Nephron (organoid): ENCODE results near the gene CNGA3.
"Not testable (repeated sequence)": the region's sequence is repeated elsewhere in the genome, so short reads cannot be mapped to it uniquely, and the experiment has no call there.

Experiments used
- H3K27ac Mint-ChIP-seq, 3 experiments: 2 replicates each; pipeline ENCODE4 v1.8.0; 2020; ENCODE audit warnings: mixed read lengths in 3 of 3, mild to moderate bottlenecking in 2 of 3, moderate library complexity in 1 of 3
- H3K27me3 Mint-ChIP-seq: 2 replicates; pipeline ENCODE4 v1.8.0; 2021; ENCODE audit warnings: low read depth, mild to moderate bottlenecking, moderate library complexity, mixed read lengths
- H3K36me3 Mint-ChIP-seq: 2 replicates; pipeline ENCODE4 v1.8.0; 2020; ENCODE audit warnings: low read depth, mixed read lengths
- H3K4me1 Mint-ChIP-seq: 2 replicates; pipeline ENCODE4 v1.8.0; 2020; ENCODE audit warnings: mixed read lengths
- H3K4me3 Mint-ChIP-seq, 3 experiments: 2 replicates each; pipeline ENCODE4 v1.8.0; 2020; ENCODE audit warnings: mild to moderate bottlenecking in 3 of 3, mixed read lengths in 3 of 3, moderate library complexity in 2 of 3
- H3K9me3 Mint-ChIP-seq: 2 replicates; pipeline ENCODE4 v1.8.0; 2020; ENCODE audit warnings: mixed read lengths
- TF ChIP-seq, protein P1 (sequence below), 3 experiments: fragments of 200-600 bp; sonication (generic); IDR thresholded peaks; one replicate each; pipeline ENCODE4 v1.5.0; 2021; ENCODE audit warnings: antibody characterized with exemption in 3 of 3; ENCODE audit not compliant: unreplicated experiment in 3 of 3

Gene CNGA3

DNA sequence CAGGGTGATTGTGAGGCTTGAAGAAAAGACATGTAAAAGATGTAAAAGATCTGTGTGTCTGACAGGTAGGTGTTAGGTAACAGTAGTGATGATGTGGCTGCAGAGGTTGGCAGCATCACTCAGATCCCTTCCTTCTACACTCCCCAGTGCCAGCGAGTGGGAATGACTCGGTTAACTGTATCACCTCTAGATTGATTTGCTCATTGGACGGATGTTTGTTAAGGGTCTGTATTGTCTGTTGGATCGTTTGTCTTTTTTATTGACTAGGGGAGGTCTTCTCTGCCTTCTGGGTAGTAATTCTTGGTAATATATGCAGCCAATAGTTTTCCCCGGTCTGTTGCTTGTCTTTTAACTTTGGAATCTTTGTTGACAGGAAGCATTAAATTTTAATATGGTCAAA, 44.8 kb upstream of the CNGA3 start:
- no peaks in the 10 kb centered on the region for H3K9me3 Mint-ChIP-seq
- TF ChIP-seq, protein P1, sequence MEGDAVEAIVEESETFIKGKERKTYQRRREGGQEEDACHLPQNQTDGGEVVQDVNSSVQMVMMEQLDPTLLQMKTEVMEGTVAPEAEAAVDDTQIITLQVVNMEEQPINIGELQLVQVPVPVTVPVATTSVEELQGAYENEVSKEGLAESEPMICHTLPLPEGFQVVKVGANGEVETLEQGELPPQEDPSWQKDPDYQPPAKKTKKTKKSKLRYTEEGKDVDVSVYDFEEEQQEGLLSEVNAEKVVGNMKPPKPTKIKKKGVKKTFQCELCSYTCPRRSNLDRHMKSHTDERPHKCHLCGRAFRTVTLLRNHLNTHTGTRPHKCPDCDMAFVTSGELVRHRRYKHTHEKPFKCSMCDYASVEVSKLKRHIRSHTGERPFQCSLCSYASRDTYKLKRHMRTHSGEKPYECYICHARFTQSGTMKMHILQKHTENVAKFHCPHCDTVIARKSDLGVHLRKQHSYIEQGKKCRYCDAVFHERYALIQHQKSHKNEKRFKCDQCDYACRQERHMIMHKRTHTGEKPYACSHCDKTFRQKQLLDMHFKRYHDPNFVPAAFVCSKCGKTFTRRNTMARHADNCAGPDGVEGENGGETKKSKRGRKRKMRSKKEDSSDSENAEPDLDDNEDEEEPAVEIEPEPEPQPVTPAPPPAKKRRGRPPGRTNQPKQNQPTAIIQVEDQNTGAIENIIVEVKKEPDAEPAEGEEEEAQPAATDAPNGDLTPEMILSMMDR (IDR thresholded peaks at IDR 0.05; ENCODE audit: unreplicated experiment in 3 of 3), result no peak
- no peak overlapping the region for H3K27ac Mint-ChIP-seq
- H3K36me3 Mint-ChIP-seq, result no peaks in the 10 kb centered on the region
- H3K27me3 Mint-ChIP-seq, result peaks cover 48% of the 10 kb centered on the region
- H3K4me3 Mint-ChIP-seq, result no peak overlapping the region
- H3K4me1 Mint-ChIP-seq, result no peaks in the 10 kb centered on the region

DNA sequence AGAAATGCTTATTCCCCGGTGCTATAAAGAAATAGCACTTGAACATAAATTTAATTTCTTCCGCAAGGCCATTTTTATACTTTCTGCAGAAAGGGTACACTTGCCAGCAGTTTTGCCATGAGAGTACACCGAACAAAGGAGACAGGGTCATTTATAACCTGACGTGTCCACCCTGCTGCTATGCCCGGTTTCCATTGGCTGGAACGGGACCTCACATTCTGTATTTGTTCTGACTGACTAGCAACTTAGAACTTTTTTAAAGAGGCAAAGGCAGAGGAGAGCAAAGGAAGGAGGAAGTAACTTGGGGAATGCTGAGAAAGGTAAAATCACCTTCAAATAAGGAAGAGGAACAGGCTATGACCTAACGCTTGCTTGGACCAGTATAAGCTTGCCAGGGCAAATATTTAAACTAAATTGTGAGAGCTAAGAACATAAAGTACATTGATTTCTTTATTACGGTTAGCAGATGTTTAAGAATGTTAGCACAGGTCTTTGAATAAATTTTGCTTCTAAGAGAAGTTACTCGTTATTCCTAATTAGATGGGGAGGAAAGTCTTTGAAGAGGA, 39.0 kb upstream of the CNGA3 start:
- not testable (repeated sequence) for H3K4me1 Mint-ChIP-seq, H3K36me3 Mint-ChIP-seq, H3K9me3 Mint-ChIP-seq, H3K4me3 Mint-ChIP-seq
- Mint-ChIP-seq H3K27ac (peak overlapping the region in 1 of 3 experiments; percentile 27), H3K27me3 (peaks cover 46% of the 10 kb centered on the region)

DNA sequence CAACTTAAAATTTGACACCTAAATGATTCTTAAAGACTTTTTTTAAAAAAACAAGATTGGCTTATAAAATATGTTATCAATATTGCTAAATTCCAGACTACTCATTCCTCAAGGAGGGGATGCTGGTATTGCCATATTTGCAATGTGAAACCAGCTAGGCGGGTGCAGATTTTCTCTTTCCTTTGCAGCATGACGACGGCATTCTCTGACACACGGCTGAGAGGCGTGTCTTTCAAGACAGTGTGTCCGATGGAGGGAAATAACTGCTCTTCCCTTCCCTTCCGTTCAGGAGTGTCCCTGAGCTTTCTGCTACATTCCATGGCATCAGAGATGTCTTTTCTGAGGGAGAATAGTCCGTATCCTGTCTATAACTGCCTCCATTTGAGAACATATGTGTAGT, 38.2 kb upstream of the CNGA3 start:
- TF ChIP-seq, protein P1 (IDR thresholded peaks at IDR 0.05; ENCODE audit: unreplicated experiment in 3 of 3), result no peak
- H3K27me3 Mint-ChIP-seq, result peaks cover 38% of the 10 kb centered on the region
- H3K9me3 Mint-ChIP-seq, result no peaks in the 10 kb centered on the region
- H3K4me1 Mint-ChIP-seq, result no peaks in the 10 kb centered on the region
- no peak overlapping the region for H3K4me3 Mint-ChIP-seq
- no peaks in the 10 kb centered on the region for H3K36me3 Mint-ChIP-seq
- H3K27ac Mint-ChIP-seq, result no peak overlapping the region

DNA sequence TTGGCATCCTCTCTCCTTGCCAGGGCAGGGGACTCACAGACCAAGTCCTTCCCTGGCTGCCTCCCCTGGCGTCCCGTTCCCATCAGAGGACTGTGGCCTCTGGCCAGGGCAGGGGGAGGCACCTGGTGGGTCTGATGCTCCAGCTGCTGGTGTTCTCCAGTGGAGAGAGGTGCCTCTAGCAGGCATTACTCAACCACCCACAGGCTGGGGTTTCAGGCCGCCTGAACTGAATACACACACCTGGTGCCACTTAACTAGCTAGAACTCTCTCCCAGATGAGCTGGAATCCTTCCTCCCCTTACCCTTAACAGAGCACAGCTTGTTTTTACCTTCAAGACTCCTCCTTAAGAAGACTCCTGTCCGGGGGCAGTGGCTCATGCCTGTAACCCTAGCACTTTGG, 37.7 kb upstream of the CNGA3 start:
- Mint-ChIP-seq H3K9me3 (no peaks in the 10 kb centered on the region), H3K4me1 (no peaks in the 10 kb centered on the region), H3K4me3 (no peak overlapping the region), H3K27me3 (peaks cover 35% of the 10 kb centered on the region), H3K36me3 (no peaks in the 10 kb centered on the region), H3K27ac (no peak overlapping the region)
- TF ChIP-seq, protein P1 (IDR thresholded peaks at IDR 0.05; ENCODE audit: unreplicated experiment in 3 of 3), result no peak

DNA sequence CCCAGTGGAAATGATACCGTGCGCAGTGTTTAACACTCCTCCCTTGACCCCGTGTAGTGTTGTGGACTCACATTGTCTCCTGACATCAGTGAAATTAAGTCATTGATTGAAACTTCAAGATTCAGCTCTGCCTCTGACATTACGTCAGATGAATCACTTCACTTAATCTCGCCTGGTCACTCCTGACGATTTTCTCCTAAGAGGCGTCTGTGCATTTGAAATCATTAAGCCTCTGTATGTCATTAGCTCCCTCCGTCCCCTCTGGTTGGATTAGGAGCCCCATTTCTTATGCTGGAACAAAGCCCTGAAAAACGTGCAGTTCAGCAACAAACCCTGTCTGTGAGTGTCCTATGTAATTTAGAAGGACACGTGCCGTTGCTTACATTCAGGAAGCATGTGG, 36.7 kb upstream of the CNGA3 start:
- H3K9me3 Mint-ChIP-seq, result no peaks in the 10 kb centered on the region
- no peaks in the 10 kb centered on the region for H3K36me3 Mint-ChIP-seq
- H3K4me3 Mint-ChIP-seq, result no peak overlapping the region

DNA sequence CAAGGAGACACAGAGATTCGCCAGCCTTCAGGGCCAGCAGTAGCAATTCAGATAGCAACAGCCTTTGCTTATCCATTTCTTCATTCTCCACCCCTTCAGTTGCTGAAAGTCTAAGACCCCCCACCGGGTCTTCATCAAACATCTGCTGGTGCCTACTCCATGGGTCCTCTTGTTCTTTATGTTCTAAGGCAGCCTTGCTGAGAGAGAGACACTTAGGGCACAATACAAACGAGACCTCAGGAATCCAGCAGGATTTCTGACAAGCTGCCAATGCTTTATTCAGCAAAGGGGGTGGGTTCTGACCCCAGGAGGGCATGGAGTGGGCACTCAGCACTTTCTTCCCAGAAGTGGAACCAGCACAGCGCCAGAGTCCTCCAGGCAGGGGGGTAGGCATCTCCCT, 36.2 kb upstream of the CNGA3 start:
- TF ChIP-seq, protein P1 (IDR thresholded peaks at IDR 0.05; ENCODE audit: unreplicated experiment in 3 of 3), result no peak
- H3K27me3 Mint-ChIP-seq, result peaks cover 28% of the 10 kb centered on the region
- no peaks in the 10 kb centered on the region for H3K9me3 Mint-ChIP-seq
- H3K36me3 Mint-ChIP-seq, result no peaks in the 10 kb centered on the region
- no peak overlapping the region for H3K4me3 Mint-ChIP-seq
- no peak overlapping the region for H3K27ac Mint-ChIP-seq
- no peaks in the 10 kb centered on the region for H3K4me1 Mint-ChIP-seq

More for the DNA sequence above, 36.7 kb upstream of the CNGA3 start:
- TF ChIP-seq, protein P1 (IDR thresholded peaks at IDR 0.05; ENCODE audit: unreplicated experiment in 3 of 3), result no peak
- H3K27ac Mint-ChIP-seq, result no peak overlapping the region
- H3K4me1 Mint-ChIP-seq, result no peaks in the 10 kb centered on the region
- H3K27me3 Mint-ChIP-seq, result peaks cover 32% of the 10 kb centered on the region
